ENCODE measurements around the gene PDE2A. TPM values are rescaled to one million over a fixed set of nuclear protein-coding genes. Genes with fewer than 3 reads are reported as not detected.

The PDE2A gene
- polyA plus RNA-seq, 3 donors, result 17.1 to 21.1 (median 17.9) TPM

- DNase-seq (ENCODE audit: extremely low read depth in 1 of 11, low read depth in 9 of 11, low spot score in 4 of 11), result no peak
Measured at GRCh38 chr11:72588421-72589410, 85.5 kb downstream of the PDE2A start.

DNA sequence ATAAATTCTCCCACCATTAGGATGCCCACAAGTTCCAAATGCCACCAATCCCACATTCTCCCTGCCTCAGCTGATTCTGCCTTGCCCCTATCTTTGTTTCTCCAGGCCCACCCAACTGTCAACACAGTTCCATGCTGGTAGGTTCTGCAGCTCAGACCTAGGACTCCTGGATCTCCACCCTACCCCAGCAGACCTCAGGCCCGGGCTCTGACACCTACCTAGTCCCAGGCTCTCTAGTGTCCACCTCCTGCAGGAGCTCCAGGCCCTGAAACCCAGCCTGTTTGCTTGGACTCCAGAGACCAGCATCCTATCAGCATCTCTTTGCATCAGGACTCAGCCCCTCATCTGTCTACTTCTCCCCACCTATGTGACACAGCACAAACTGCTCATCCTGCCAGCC lies 86.5 kb downstream of the PDE2A start:
- DNase-seq (ENCODE audit: extremely low read depth in 1 of 11, low read depth in 9 of 11, low spot score in 4 of 11), result no peak

DNA sequence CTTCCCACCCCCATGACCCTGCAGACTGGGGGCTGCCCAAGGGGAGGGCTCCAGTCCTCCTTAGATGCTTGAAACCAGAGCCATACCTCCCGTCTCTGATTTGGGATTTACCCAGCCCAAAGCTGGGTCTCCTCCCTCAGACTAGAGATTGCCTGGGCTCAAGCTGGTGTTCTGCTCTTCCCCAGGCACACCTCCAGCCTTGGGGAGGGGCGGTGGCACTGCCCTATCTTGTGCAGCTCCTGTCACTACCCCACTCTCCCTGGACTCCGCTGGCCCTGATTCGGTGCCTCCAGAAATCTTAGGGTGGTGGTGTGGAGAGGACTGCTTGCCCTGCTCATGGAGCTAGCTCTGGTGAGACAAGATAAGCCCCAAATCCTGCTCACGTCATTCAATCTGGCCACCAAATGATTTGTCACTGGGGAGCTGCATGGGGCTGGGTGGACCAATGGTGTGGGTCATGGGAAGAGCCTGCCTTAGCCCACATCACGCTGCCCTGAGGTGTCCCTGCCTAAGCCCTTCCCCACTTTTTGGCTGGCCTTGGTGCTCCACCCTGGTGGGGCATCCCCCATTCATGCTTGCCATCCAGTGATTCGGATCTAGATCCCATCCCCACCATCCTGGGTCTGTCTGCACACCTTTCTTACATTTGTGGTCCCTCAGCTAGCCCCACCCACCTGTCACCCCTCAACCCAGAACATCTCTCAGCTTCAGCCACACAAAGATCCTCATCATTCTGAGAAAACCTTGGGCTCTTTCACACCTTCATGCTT lies 87.7 kb downstream of the PDE2A start:
- no peak for DNase-seq (ENCODE audit: extremely low read depth in 1 of 11, low read depth in 9 of 11, low spot score in 4 of 11)

GRCh38 chr11:72585762-72586311 lies 88.4 kb downstream of the PDE2A start:
- DNase-seq (ENCODE audit: extremely low read depth in 1 of 11, low read depth in 9 of 11, low spot score in 4 of 11), result peak; percentile 55 to 83 (median 62)

DNA sequence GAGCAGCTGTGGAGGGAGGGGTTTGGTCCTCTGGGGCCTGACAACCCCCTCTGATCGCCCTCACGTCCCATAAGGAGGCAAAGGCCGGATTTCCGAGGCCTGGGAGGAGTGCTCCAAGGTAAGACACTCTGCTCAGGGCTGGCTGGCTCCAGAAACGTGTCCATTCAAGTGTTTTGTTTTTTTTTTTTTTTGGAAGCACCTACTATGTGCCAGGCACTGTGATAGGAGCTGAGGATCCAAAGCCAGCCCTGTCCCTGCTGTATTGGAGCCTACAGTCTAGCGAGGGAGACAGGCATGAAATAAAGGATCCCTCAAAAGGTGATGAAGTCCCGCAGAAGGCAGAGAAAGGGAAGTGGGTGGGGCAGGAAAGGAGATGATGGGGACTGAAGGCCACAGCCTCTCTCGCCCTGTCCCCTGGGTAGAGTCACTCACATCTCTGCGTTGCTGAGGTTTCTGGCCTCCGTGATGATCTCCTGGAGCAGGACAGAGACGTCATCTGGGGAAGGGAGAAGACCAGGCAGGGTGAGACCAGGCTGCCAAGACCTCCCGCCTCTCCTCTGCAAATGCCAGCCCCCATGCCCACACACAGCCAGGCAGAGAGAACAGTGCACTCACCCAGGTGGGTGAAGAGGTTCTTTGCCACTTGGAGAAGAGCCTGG lies 89.2 kb downstream of the PDE2A start:
- no peak for DNase-seq (ENCODE audit: extremely low read depth in 1 of 11, low read depth in 9 of 11, low spot score in 4 of 11)

- peak in 1 of 11 donors; percentile 10 for DNase-seq (ENCODE audit: extremely low read depth in 1 of 11, low read depth in 9 of 11, low spot score in 4 of 11)
Measured at GRCh38 chr11:72584293-72584938, 89.8 kb downstream of the PDE2A start.

DNA sequence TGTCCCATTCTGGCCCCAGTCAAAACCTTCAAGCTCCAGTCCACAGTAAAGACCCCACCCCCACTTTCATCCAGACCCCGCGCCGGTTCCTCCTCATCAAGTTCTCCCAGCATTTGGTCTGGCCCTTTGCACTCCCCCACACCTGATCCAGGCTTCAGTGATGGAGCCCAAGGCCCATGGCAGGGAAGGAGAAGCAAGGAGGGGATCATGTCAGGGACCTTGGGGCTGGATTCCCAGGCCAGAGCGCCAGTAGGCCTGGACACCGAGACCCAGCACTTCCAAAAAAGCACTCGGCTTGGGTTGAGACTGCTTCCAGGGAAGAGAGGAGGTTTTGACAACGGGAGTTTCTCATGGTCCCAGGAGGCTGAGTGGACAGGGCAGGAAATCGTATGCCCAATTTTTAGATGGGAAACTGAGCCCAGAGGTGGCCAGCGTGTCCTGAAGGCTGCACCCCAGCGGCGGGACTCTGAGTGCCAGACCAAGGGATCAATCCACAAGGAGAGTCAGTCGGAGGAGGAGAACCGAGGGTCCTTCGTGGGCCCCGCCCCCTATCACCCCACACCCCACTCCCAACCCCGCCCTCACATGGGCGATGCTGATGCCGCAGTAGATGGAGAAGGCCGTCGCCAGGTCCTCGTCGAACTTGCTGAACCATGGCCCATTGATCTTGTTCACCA lies 90.5 kb downstream of the PDE2A start:
- no peak for DNase-seq (ENCODE audit: extremely low read depth in 1 of 11, low read depth in 9 of 11, low spot score in 4 of 11)

DNA sequence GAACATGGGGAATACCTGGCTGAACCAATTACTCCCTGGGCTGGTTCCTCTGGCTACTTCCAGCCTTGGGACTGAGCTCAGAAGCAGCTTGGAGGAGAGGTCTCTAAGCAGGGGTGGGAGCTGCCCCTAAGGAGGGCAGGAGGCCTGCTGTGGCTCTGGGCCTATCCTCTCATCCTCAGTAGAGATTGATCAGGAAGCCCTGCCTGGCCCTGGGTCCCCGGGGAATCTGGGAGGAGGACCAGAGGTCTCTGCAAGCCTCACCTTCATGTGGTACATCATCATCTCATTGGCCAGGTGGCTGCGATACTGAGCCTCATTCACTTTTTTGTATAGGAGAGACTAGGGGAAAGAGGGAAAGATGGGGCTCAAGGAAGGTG lies 91.1 kb downstream of the PDE2A start:
- no peak for DNase-seq (ENCODE audit: extremely low read depth in 1 of 11, low read depth in 9 of 11, low spot score in 4 of 11)

DNA sequence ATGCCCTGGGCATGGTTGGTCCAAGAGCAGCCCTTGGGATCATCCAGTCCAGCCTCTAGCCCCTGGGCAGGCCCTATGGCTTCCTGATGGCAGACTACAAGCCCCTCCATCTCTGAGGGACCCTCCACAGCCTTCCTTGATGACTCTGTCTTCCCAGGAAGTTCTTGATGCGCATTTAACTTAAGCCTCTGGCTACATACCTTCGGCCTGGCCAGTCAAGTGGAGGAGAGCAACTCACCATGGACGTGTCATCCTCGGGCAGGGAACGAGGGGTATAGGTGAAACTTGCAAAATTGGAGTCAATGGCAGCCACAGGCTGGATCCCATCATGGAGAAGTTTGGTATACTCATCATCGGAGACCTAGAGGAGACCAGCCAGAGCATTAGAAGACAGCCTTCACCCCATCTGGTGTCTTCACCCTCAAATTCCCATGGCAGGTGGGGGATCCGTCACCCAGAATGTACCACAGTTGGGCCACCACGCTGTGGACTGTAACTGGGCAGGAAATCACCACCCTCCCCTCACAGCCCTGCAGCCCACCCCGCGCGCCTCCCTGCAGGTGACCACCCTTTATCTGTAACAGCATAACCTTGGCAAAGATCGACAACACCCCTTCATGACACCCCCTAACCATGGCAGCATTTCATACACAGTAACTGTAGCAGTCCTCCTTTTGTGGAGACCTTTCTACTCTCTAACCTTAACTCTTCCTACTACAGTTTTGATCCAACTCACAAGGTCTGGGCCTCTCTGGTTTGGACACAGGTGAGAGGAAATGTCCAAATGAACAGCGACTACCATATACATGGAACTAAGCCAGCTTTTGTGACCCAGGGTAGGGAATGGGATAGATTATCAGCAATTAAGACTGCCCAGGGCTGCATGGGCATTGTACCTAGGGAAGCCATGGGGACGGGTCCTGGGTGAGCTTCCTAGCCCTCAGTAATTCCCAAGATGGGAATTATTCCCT lies 91.7 kb downstream of the PDE2A start:
- no peak for DNase-seq (ENCODE audit: extremely low read depth in 1 of 11, low read depth in 9 of 11, low spot score in 4 of 11)

- no peak for DNase-seq (ENCODE audit: extremely low read depth in 1 of 11, low read depth in 9 of 11, low spot score in 4 of 11)
Measured at GRCh38 chr11:72581067-72581466, 93.2 kb downstream of the PDE2A start.

DNA sequence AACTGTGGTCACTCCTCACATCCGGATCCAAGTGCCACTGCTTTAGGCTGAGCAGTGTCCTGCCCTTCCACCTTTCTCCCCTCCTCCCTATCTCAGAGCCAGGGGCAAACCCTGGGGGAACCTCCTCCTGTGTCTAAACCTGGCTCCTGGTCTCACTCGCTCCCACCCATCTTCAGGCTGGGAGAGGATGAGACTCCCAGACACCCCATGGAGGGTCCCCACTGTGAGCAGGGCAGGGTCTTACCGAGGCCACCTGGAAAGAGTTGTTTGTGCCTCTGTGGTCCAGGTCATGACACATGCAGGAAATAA lies 93.6 kb downstream of the PDE2A start:
- DNase-seq (ENCODE audit: extremely low read depth in 1 of 11, low read depth in 9 of 11, low spot score in 4 of 11), result no peak

- no peak for DNase-seq (ENCODE audit: extremely low read depth in 1 of 11, low read depth in 9 of 11, low spot score in 4 of 11)
Measured at GRCh38 chr11:72579816-72580641, 94.2 kb downstream of the PDE2A start.

GRCh38 chr11:72578991-72579815 lies 95.0 kb downstream of the PDE2A start:
- no peak for DNase-seq (ENCODE audit: extremely low read depth in 1 of 11, low read depth in 9 of 11, low spot score in 4 of 11)

DNA sequence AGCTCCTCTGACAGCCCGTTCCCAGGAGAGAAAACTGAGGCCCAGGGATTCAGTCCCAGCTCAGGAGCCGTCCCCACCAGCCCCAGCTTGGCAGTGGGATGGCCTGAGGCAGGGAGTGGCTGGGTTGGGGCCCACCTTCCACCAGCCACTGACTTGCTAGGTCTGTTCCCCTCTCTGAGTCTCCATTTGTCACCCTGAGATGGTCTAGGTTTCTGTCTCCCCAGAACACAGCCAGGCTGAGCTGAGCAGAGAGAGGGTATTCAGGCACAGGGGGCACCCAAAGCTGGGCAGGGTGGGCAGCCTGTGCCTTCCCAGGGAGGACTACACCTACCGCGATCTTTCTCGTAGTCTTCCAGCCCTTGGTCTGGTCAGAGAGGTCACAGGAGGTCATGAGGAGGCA lies 95.7 kb downstream of the PDE2A start:
- DNase-seq (ENCODE audit: extremely low read depth in 1 of 11, low read depth in 9 of 11, low spot score in 4 of 11), result no peak

GRCh38 chr11:72578051-72578450 lies 96.2 kb downstream of the PDE2A start:
- no peak for DNase-seq (ENCODE audit: extremely low read depth in 1 of 11, low read depth in 9 of 11, low spot score in 4 of 11)

GRCh38 chr11:72577271-72577721 lies 96.9 kb downstream of the PDE2A start:
- no peak for DNase-seq (ENCODE audit: extremely low read depth in 1 of 11, low read depth in 9 of 11, low spot score in 4 of 11)

Measured in renal cortex interstitium (tissue), 11 donors.